MV-4-11 (cell line): Measurements from ENCODE around the gene EHHADH.
"Not testable (repeated sequence)": the region's sequence is repeated elsewhere in the genome, so short reads cannot be mapped to it uniquely, and the experiment has no call there.

ENCODE experiments used
- DNase-seq: peaks from one replicate; lab custom pipeline; 2025; lab: John Stamatoyannopoulos, UW

EHHADH gene

GRCh38 chr3:185253645-185254410, at the start of gene EHHADH:
TSS of gene EHHADH (minus strand) at chr3:185254049. CDS start at chr3:185254022, 27 bp downstream.
- peak; percentile 25 for DNase-seq

- peak; percentile 98 for DNase-seq
These were observed 46.1 kb upstream of the EHHADH start for GRCh38 chr3:185299918-185300426.

GRCh38 chr3:185297867-185298266, 44.0 kb upstream of the EHHADH start:
- no peak for DNase-seq

GRCh38 chr3:185292238-185292637, 38.4 kb upstream of the EHHADH start:
- peak; percentile 9 for DNase-seq

- DNase-seq: peak; percentile 18
These were observed 36.4 kb upstream of the EHHADH start for GRCh38 chr3:185290266-185290665.

- peak; percentile 30 for DNase-seq
These were observed 29.6 kb upstream of the EHHADH start for GRCh38 chr3:185283374-185283935.

- DNase-seq: peak; percentile 86
These were observed 29.0 kb upstream of the EHHADH start for GRCh38 chr3:185282696-185283373.

- DNase-seq: peak; percentile 84
These were observed 26.9 kb upstream of the EHHADH start for GRCh38 chr3:185280572-185281365.

- DNase-seq: no peak
These were observed 25.8 kb upstream of the EHHADH start for GRCh38 chr3:185279587-185280138.

- DNase-seq: no peak
These were observed 22.6 kb upstream of the EHHADH start for GRCh38 chr3:185276415-185276814.

GRCh38 chr3:185272033-185272432, 18.2 kb upstream of the EHHADH start:
- DNase-seq: no peak

- no peak for DNase-seq
These were observed 17.1 kb upstream of the EHHADH start for GRCh38 chr3:185270956-185271332.

- no peak for DNase-seq
These were observed 16.6 kb upstream of the EHHADH start for GRCh38 chr3:185270262-185270955.

GRCh38 chr3:185268194-185268962, 14.5 kb upstream of the EHHADH start:
- DNase-seq: no peak

GRCh38 chr3:185267193-185267592, 13.3 kb upstream of the EHHADH start:
- no peak for DNase-seq

GRCh38 chr3:185264849-185265553, 11.2 kb upstream of the EHHADH start:
- no peak for DNase-seq

- no peak for DNase-seq
These were observed 9.6 kb upstream of the EHHADH start for GRCh38 chr3:185263423-185263822.

GRCh38 chr3:185257334-185257733, 3.5 kb upstream of the EHHADH start:
- DNase-seq: no peak

- DNase-seq: no peak
These were observed 950 bp upstream of the EHHADH start for GRCh38 chr3:185254799-185255198.

GRCh38 chr3:185253133-185253532, 716 bp downstream of the EHHADH start:
- not testable (repeated sequence) for DNase-seq
